Body of pancreas (tissue), 4 donors: ENCODE measurements around the gene CMTM8.

Experiments
- CTCF ChIP-seq, 7 experiments: fragments of 450-650 bp in 4 of 7; fragments of 200-600 bp in 3 of 7; sonication (generic) in 3 of 7; IDR thresholded peaks; one replicate each; pipeline ENCODE4 v1.5.1; 2016 to 2019; ENCODE audit warnings: antibody characterized with exemption in 7 of 7
- POLR2A ChIP-seq, 3 donors: fragments of 450-650 bp; IDR thresholded peaks; one replicate each; pipeline ENCODE4 v1.6.1; 2016; ENCODE audit warnings: antibody characterized with exemption in 3 of 3, mild to moderate bottlenecking in 2 of 3

GRCh38 chr3:32305361-32305876 lies 66.9 kb downstream of the CMTM8 start:
- no peak for TF ChIP-seq CTCF (IDR thresholded peaks at IDR 0.05)
- TF ChIP-seq POLR2A (IDR thresholded peaks at IDR 0.05): no peak
